NCI-H2029 treated with DMSO at 0.1 percent for 48 hours (cell line): ENCODE measurements around the gene NDUFB4.
"Not testable (repeated sequence)": the region's sequence is repeated elsewhere in the genome, so short reads cannot be mapped to it uniquely, and the experiment has no call there.

ENCODE experiments used
- DNase-seq: peaks from one replicate; lab custom pipeline; 2025; lab: John Stamatoyannopoulos, UW

NDUFB4 gene

DNA sequence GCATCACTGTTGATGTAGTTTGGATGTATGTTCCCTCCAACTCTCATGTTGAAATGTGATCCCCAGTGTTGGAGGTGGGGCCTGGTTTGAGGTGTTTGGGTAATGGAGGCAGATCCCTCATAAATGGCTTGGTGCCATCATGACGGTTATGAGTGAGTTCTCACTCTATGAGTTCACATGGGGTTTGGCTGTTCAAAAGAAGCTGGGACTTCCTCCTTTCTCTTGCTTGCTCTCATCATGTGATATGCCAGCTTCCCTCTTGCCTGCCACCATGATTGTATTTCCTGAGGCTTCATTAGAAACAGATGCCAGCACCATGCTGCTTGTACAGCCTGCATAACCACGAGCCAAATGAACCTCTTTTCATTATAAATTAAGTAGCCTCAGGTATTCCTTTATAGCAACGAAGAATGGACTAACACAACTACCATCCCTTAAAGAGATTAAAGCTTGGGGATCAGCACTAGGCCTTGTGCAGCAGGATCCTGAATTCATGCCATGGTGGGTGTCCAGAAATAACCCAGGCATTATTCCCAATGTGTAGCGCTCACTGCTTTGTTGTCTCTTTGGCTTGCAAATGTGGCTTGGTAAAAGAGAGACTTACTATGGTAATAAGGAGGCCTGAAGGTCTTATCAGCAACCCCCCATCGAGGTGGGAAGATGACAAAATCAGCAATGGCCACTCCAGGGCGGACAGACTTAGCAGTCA is 41.9 kb downstream of the NDUFB4 start:
- DNase-seq, result peak; percentile 28

DNA sequence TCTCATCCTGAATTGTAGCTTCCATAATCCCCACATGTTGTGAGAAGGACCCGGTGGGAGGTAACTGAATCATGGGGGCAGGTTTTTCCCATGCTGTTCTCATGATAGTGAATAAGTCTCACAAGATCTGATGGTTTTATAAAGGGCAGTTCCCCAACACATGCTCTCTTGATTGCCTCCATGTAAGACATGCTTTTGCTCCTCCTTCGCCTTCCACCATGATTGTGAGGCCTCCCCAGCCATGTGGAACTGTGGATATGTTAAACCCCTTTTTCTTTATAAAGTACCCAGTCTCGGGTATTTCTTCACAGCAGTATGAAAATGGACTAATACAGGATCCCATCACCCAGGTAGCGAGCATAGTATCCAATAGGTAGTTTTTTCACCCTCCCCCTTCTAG is 42.7 kb downstream of the NDUFB4 start:
- not testable (repeated sequence) for DNase-seq

DNA sequence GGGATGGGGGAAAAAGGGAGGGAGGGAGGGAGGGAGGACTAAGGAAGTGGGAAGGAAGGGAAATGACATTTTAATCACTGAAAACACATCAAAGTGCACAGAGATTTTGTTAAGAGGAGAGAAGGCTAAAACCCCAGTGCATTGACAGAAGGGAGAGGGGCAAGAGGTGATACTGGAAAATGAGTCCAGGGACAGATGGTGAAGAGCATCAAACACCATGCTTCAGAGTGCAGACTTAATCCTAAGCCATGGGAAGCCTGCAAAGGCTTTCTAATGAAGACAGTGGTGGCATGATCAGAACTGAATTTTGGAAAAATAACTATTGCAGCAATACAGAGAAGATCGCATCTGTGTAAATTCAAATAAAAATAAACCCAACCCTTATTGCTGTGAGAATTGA is 44.1 kb downstream of the NDUFB4 start:
- no peak for DNase-seq

DNA sequence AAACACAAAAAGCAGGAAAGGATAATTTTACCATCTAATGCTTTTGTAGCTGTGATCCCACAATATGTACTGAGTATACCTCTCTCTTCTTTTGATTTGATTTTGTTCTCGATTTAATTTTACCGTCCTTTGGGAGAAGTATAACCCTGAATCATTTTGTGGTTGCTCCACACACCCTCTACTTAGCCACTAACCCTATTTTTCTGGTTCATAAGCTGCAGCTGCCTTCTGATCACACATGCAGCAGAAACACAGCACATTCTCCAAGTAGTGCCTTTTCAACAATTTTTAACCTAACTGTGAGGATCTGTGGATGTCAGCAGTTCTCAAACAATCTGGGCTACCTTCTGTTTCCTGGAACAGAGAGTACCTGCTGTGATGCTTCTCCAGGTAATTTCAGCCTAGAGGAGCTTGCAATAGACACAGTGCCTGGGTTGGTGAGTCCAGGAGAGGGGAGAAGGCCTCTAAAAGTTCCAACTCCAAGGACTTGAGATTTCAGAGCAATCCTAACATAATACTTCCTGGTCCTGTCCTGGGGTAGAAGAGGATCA is 45.6 kb downstream of the NDUFB4 start:
- DNase-seq, result no peak

GRCh38 chr3:120642368-120642948 is 46.3 kb downstream of the NDUFB4 start:
- no peak for DNase-seq

DNA sequence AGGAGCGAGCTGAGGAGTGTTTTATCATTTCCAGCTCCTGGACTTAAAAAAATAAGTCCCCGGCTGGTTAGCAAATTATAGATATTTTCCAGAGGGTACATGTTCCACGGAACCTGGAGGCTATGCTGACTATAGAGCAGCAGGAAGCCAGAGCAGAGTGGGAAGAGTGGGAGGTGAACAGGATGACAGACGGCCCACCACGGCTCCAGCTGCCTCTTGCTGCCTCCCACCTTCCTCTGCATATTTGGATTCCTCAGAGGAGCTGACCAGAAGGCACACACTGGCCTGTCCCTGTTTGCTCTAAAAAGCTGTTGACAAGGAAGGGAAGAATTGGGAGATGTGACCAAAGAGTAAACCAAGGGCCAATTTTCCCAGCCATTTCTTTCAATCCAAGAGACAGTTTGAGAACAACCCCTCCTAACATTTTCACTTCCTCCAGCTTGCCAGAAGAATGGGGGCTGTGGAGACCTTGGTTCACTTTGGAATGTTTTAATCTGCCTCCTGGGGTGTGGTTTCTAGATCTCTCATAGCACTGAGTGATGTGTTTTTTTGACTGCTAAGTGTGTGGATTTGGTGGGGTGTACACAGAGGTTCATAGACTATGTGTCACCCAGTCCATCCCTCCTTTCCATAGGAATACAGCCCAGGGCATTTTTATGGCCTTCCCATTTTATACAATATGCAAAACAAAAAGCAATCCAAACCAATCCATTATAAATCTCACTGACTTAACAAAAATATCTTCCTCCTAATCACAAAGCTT is 49.1 kb downstream of the NDUFB4 start:
- DNase-seq, result no peak

GRCh38 chr3:120646771-120647432 is 50.8 kb downstream of the NDUFB4 start:
- DNase-seq, result no peak

DNA sequence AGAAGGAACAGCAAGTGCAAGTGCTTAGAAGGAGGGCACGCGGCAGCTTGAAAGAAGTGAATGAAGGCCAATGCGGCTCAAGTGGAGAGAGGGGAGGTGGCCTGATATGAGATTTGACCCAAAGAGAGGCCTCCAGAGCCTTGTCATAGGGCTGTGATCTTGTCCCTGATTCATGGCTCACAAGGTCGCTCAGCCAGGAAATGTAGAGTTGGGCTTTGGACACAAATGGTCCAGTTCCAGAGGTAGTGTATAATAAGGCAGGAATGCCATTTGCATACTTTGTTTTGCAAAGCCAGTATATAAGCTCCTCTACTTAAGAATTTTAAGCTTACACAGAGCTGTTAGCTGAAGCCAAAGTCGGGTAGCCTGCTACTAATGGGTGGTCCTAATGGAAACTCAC is 52.2 kb downstream of the NDUFB4 start:
- DNase-seq, result no peak

DNA sequence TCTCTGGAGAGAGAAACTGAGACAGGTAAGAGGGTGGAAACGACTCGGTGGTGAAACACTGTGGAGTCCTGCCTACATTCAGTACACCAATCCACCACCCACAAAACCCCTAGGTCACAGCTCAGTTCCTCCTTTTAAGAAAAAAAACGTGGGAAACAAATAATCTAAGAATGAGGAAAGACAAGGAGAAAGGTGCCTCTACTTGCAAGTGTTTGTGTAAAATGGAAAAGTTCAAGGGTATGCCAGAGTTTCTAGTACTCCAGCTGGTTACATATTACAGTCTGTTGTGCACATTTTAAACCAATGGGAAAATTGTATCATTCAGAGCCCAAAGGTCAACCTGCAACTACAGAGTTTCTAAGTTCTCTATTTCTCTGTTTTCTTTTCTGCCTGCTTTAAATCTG is 53.7 kb downstream of the NDUFB4 start:
- no peak for DNase-seq

DNA sequence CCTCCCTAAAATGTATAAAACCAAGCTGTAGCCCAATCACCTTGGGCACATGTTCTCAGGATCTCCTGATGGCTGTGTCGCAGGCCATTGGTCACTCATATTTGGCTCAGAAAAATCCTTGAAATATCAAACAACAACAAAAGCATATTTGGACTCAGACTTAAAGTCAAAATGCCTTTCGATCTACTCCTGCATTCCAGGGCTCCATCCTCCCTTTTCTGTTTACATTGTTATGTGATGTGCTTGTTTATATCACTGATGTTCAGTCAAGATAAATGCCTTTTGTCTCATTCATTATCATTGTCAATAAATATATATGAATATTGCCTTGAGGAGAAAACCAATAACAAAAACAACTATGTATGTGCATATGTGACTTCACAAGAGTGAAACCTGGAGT is 54.2 kb downstream of the NDUFB4 start:
- DNase-seq, result no peak
